Esophagus squamous epithelium (tissue), 5 donors: ENCODE data around the gene PINLYP. TPM values are rescaled to one million over a fixed set of nuclear protein-coding genes. Genes with fewer than 3 reads are reported as not detected.
A peak's percentile ranks its signal among the peaks of the same experiment; 100 is the strongest.
"Not testable (repeated sequence)": the region's sequence is repeated elsewhere in the genome, so short reads cannot be mapped to it uniquely, and the experiment has no call there.

Experiments used
- DNase-seq: peaks from one replicate; lab custom pipeline; 2025; lab: John Stamatoyannopoulos, UW
- H3K27ac ChIP-seq, 4 donors: fragments of 200-600 bp; sonication (generic); one replicate each; pipeline ENCODE4 v1.5.1; 2016 to 2019; ENCODE audit warnings: mild to moderate bottlenecking in 1 of 4
- H3K27me3 ChIP-seq, 4 donors: fragments of 200-600 bp; sonication (generic); 1 replicate in 3 of 4; 2 replicates in 1 of 4; pipeline versions ENCODE4 v1.5.1 to v1.6.0; 2017 to 2021; ENCODE audit warnings: antibody characterized with exemption in 1 of 4
- H3K36me3 ChIP-seq, 3 donors: fragments of 200-600 bp; sonication (generic); one replicate each; pipeline ENCODE4 v1.5.1; 2016 to 2019
- H3K4me1 ChIP-seq, 3 donors: fragments of 200-600 bp; sonication (generic); one replicate each; pipeline ENCODE4 v1.5.1; 2017 to 2019
- H3K4me3 ChIP-seq, 4 donors: fragments of 200-600 bp; sonication (generic); 1 replicate in 3 of 4; 2 replicates in 1 of 4; pipeline ENCODE4 v1.5.1; 2016 to 2019; ENCODE audit warnings: mild to moderate bottlenecking in 2 of 4, moderate library complexity in 1 of 4
- H3K9me3 ChIP-seq, 3 donors: fragments of 200-600 bp; sonication (generic); one replicate each; pipeline ENCODE4 v1.5.1; 2016 to 2019
- CTCF ChIP-seq, 6 experiments: fragments of 450-650 bp in 4 of 6; fragments of 200-600 bp in 2 of 6; sonication (generic) in 2 of 6; IDR thresholded peaks; one replicate each; pipeline ENCODE4 v1.5.1; 2016 to 2019; ENCODE audit warnings: antibody characterized with exemption in 6 of 6, mild to moderate bottlenecking in 4 of 6, moderate library complexity in 4 of 6
- POLR2A ChIP-seq, 4 donors: fragments of 450-650 bp; IDR thresholded peaks; one replicate each; pipeline ENCODE4 v1.6.1; 2017; ENCODE audit warnings: antibody characterized with exemption in 4 of 4, mild to moderate bottlenecking in 4 of 4, moderate library complexity in 3 of 4
- WGBS, 2 donors: methylation state at CpG; one replicate each; pipeline ENCODE4 v1.1.5; 2018; 5-methylcytosine and 5-hydroxymethylcytosine counted together
- intact Hi-C: fragments of 100-400 bp; cut with DNase I; formaldehyde crosslinking; loops from one replicate; pipeline ENCODE4 v1.15.0; 2022
- total RNA-seq, 4 donors: library from RNA; depleted of rRNA; stranded (reverse); fragments of >200 nt; gene quantifications; one replicate each; pipeline ENCODE4 v1.1.0, GENCODE V29; 2016
- donor health status: DM: yes; HTN: yes; CAD: no.

PINLYP gene
- total RNA-seq, 4 donors from 2014 or later: 1.9 to 23.3 (median 9.3) TPM

DNA sequence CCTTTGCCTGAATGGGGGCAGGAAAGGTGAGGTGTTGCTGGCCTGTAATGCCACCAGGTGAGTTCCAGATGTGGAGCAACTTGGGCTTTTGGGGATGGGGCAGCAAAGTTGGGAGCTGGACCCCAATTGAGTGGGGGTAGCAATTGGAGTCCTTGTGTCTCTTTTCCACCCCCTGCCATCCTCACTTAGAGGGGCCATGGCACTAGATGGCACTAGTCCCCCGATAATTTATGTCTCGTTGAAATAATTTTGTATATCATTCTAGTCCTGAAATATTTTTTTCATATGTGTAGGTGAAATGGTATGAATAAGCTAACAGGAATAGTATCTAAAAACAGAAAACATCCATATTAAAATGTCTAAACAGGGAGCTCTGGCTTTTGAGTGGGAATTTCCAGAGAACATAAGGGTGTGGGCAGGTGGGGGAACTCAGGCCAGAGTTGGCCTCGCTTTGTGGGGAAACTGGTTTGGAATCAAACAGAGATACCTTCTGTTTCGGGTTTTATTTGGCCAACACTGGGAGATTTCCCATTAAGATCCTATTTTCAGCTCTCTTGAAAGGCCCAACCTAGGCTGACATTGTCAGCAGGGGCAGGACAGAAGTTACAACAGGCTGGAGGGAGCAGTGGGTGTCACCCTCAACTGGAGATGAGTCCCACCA is 24.2 kb downstream of the PINLYP start:
- H3K4me1 ChIP-seq: peaks cover 16 to 35% (median 22%) of the 10 kb centered on the region in 3 donors
- WGBS, 2 donors: 66 to 72% methylated on average over 4 of the region's 4 CpGs
- no peaks in the 10 kb centered on the region for H3K27me3 ChIP-seq
- H3K36me3 ChIP-seq: peaks cover 0 to 52% (median 9%) of the 10 kb centered on the region in 3 donors
- no peak overlapping the region for H3K4me3 ChIP-seq
- DNase-seq: no peak
- no peak for TF ChIP-seq POLR2A (IDR thresholded peaks at IDR 0.05)
- TF ChIP-seq CTCF (IDR thresholded peaks at IDR 0.05): no peak
- H3K27ac ChIP-seq: no peak overlapping the region
- no peaks in the 10 kb centered on the region for H3K9me3 ChIP-seq
- intact Hi-C loops: loop anchor here (10.0 kb wide), 2 partner anchors 55 to 65 kb away; partner anchors contain the start of gene ZNF575

DNA sequence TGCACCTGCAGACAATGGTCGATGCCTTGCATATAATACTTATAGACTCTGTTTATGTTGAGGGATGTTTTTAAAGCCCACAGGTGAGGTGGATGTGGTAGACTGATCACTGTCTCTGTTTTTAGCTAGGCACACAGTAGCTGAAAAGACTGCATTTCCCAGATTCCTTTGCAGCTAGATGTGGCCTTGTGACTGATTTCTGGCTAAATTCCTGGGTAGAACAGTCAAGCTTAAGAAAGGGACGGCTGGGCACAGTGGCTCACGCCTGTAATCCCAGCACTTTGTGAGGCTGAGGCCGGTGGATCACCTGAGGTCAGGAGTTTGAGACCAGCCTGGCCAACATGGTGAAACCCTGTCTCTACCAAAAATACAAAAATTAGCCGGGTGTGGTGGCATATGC is 24.7 kb downstream of the PINLYP start:
- DNase-seq, H3K27ac ChIP-seq, H3K4me3 ChIP-seq, H3K27me3 ChIP-seq, H3K9me3 ChIP-seq: not testable (repeated sequence)
- intact Hi-C loops: loop anchor here (10.0 kb wide), 1 partner anchor 54 kb away; no protein-coding TSS in a partner anchor
- Histone ChIP-seq H3K36me3 (peaks cover 0 to 52% (median 9%) of the 10 kb centered on the region in 3 donors), H3K4me1 (peaks cover 13 to 29% (median 17%) of the 10 kb centered on the region in 3 donors)
- 65 to 83% methylated on average over 1 to 5 of the region's 5 CpGs for WGBS, 2 donors

DNA sequence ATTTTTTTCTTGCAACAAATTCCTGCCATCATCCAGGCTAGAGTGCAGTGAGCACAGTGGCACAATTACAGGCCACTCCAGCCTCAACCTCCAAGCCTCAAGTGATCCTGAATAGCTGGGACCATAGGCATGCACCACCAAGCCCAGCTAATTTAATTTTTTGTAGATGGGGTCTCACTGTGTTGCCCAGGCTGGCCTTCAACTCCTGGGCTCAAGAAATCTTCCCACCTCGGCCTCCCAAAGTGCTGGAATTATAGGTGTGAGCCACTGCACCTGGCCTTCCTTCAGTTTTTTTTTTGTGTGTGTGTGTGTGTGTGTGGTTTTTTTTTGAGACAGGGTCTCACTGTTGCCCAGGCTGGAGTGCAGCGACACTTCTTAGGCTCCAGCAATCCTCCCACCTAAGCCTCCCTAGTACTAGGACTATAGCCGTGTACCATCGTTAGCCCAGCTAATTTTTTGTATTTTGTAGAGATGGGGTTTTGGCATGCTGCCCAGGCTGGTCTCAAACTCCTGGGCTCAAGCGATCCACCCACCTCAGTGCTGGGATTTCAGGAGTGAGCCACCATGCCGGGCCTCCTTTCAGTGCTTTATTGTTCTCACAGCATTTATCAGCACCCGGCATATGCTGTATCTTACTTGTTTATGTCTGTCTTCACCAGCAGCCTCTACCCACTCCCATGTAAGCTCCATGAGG is 30.4 kb downstream of the PINLYP start:
- Histone ChIP-seq H3K27me3 (no peaks in the 10 kb centered on the region), H3K4me3 (no peak overlapping the region), H3K4me1 (peaks cover 0 to 23% (median 9%) of the 10 kb centered on the region in 3 donors), H3K27ac (peak overlapping the region in 3 of 4 donors; percentile 51 to 70 (median 56)), H3K9me3 (no peaks in the 10 kb centered on the region), H3K36me3 (peaks cover 0 to 54% (median 6%) of the 10 kb centered on the region in 3 donors)
- 70 to 78% methylated on average over 6 to 7 of the region's 7 CpGs for WGBS, 2 donors
- intact Hi-C loops: loop anchor here (10.0 kb wide), 1 partner anchor 49 kb away; no protein-coding TSS in a partner anchor
- no peak for DNase-seq
- TF ChIP-seq CTCF (IDR thresholded peaks at IDR 0.05) (no peak), POLR2A (IDR thresholded peaks at IDR 0.05) (no peak)

- no peak for DNase-seq
- H3K4me1 ChIP-seq: peaks cover 0 to 23% (median 9%) of the 10 kb centered on the region in 3 donors
- H3K36me3 ChIP-seq: peaks cover 0 to 54% (median 6%) of the 10 kb centered on the region in 3 donors
- no peaks in the 10 kb centered on the region for H3K9me3 ChIP-seq
- H3K27me3 ChIP-seq: no peaks in the 10 kb centered on the region
- H3K4me3 ChIP-seq: no peak overlapping the region
- TF ChIP-seq POLR2A (IDR thresholded peaks at IDR 0.05) (no peak), CTCF (IDR thresholded peaks at IDR 0.05) (no peak)
- WGBS, 2 donors: 52 to 65% methylated on average over 6 of the region's 7 CpGs
- peak overlapping the region; percentile 12 to 70 (median 54) for H3K27ac ChIP-seq
- intact Hi-C loops: loop anchor here (10.0 kb wide), 1 partner anchor 48 kb away; no protein-coding TSS in a partner anchor
These were observed 31.1 kb downstream of the PINLYP start for GRCh38 chr19:43606569-43607229.
